ENCODE data around the gene SLC22A12.

DNA sequence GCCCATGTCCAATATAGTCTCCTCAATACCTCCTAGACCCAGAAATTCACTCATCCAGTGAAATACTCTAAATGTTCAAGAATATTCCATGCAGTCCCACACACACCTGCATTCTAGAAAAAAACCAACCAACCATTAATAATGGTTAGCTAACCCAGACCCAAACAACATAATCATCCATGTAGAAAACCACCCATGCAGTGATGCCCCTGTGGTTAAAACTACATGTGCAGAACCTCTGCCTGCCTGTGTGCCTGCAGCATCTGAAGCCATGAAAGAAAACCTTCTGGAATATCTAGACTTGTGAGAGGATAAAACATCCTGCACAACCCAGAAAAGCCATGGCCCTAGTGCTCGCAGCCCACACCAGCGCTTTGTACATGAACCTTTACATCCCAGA is 47.8 kb downstream of the SLC22A12 start:
- TF ChIP-seq, protein P1, sequence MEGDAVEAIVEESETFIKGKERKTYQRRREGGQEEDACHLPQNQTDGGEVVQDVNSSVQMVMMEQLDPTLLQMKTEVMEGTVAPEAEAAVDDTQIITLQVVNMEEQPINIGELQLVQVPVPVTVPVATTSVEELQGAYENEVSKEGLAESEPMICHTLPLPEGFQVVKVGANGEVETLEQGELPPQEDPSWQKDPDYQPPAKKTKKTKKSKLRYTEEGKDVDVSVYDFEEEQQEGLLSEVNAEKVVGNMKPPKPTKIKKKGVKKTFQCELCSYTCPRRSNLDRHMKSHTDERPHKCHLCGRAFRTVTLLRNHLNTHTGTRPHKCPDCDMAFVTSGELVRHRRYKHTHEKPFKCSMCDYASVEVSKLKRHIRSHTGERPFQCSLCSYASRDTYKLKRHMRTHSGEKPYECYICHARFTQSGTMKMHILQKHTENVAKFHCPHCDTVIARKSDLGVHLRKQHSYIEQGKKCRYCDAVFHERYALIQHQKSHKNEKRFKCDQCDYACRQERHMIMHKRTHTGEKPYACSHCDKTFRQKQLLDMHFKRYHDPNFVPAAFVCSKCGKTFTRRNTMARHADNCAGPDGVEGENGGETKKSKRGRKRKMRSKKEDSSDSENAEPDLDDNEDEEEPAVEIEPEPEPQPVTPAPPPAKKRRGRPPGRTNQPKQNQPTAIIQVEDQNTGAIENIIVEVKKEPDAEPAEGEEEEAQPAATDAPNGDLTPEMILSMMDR (IDR thresholded peaks at IDR 0.05; ENCODE audit: insufficient read depth, low read length, poor library complexity, severe bottlenecking), result no peak
- TF ChIP-seq EZH2phosphoT487 (conservative IDR thresholded peaks at IDR 0.05; ENCODE audit: low read length), result no peak

All from SU-DHL-6 (cell line).